IMR-90 (cell line): Measurements from ENCODE around the gene LOC101059915.

Experiments
- CHD1 ChIP-seq: IDR thresholded peaks from 2 replicates; pipeline ENCODE4 v1.6.1; 2012; ENCODE audit warnings: low read depth, low read length, improper control_type of control experiment
- CTCF ChIP-seq: conservative IDR thresholded peaks from 2 replicates; pipeline ENCODE4 v1.5.1; 2012; ENCODE audit warnings: mild to moderate bottlenecking, low read depth, low read length, improper control_type of control experiment
- MAFK ChIP-seq: IDR thresholded peaks from 2 replicates; pipeline ENCODE4 v1.6.1; 2012; ENCODE audit warnings: low read depth, low read length, improper control_type of control experiment
- MXI1 ChIP-seq: IDR thresholded peaks from 2 replicates; pipeline ENCODE4 v1.6.1; 2012; ENCODE audit warnings: low read depth, mild to moderate bottlenecking, low read length, moderate library complexity, borderline replicate concordance
- NFE2L2 ChIP-seq: fragments of 150-350 bp; IDR thresholded peaks from 2 replicates; pipeline ENCODE4 v1.6.1; 2016; ENCODE audit warnings: low read depth, mild to moderate bottlenecking, low read length
- POLR2A ChIP-seq: IDR thresholded peaks from 2 replicates; pipeline ENCODE4 v1.6.1; 2012; ENCODE audit warnings: mild to moderate bottlenecking, low read depth, low read length
- SMC3 ChIP-seq: fragments of 150-350 bp; IDR thresholded peaks from 2 replicates; pipeline ENCODE4 v1.6.1; 2016; ENCODE audit warnings: low read depth, mild to moderate bottlenecking, antibody characterized with exemption, low read length, moderate library complexity

GRCh38 chrX:71626576-71626975 lies 40.8 kb upstream of the LOC101059915 start:
- TF ChIP-seq MXI1 (no peak), CTCF (no peak), NFE2L2 (no peak), SMC3 (no peak), MAFK (no peak), CHD1 (no peak), POLR2A (no peak)
